ENCODE results near the gene UNC45A. TPM values are rescaled to one million over a fixed set of nuclear protein-coding genes. Genes with fewer than 3 reads are reported as not detected.

UNC45A gene
- total RNA-seq, 1 donor from 2014 or later, result 72.8 TPM

- H3K36me3 Mint-ChIP-seq (ENCODE audit: low read depth), result peaks cover 19% of the 10 kb centered on the region
- intact Hi-C loops (cut with micrococcal nuclease), result loop anchor here (1.0 to 5.0 kb wide), 2 partner anchors 33 to 344 kb away; no protein-coding TSS in a partner anchor
- H3K9me3 Mint-ChIP-seq, result no peaks in the 10 kb centered on the region
- peaks cover 42% of the 10 kb centered on the region for H3K4me1 Mint-ChIP-seq
- DNase-seq (no peak), ATAC-seq (ENCODE audit: low read depth) (no peak)
- ChIA-PET POLR2A (interaction anchor here (1.3 to 12.7 kb wide), 4 partner anchors 12 to 185 kb away, joined by 3 to 213 read pairs (median 14); partner anchors contain the start of genes BLM, FURIN, HDDC3 and UNC45A), CTCF (interaction anchor here (2.9 to 12.5 kb wide), 2 partner anchors 16 to 32 kb away, joined by 10 to 193 read pairs; partner anchors contain the start of genes HDDC3 and UNC45A)
- peak overlapping the region; percentile 87 for H3K4me3 Mint-ChIP-seq
- H3K27me3 Mint-ChIP-seq, result no peaks in the 10 kb centered on the region
- H3K27ac Mint-ChIP-seq, result peak overlapping the region; percentile 86
- TF ChIP-seq CTCF (IDR thresholded peaks at IDR 0.05), result no peak
Measured at GRCh38 chr15:90901175-90902039, 33.7 kb upstream of the UNC45A start.

DNA sequence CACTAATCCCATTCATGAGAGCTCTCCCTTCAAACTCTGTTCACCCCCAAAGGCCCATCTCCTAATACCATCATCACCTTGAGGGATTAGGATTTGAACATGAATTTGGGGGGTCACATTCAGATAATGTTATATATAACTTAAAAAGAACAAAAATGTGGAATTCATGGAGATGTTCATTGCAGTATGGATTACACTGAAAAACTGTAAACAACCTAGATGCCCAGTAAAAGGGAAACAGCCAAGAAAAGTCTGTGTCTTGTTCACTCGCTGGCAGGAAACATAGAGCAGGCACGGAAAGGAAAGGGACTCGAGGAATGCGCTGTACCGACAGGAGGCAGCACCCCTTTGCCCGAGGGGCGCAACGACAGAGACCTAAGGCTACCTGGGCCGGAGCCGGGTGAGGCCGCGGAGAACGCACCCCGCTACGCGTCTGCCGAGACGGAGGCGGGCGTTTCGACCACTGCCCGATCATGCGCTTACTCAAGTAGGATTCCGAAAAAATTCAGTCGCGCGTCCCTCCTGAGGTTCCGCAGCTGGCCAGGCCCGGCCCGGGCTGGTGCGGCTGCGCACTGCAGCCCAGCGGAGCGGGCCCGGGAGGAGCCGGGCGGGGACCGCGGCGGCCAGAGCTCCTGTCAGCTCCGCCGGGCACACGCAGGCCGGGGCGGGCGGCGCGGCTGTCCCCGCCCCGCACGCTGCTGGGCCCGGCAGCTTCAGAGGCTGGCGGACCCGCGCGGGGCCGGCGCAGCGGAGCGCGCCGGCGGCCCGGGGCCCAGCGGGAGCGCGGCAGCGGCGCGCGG lies 32.8 kb upstream of the UNC45A start:
- peak; percentile 75 for DNase-seq
- Mint-ChIP-seq H3K9me3 (no peaks in the 10 kb centered on the region), H3K27ac (peak overlapping the region; percentile 86), H3K4me3 (peak overlapping the region; percentile 87), H3K36me3 (ENCODE audit: low read depth) (peaks cover 26% of the 10 kb centered on the region), H3K4me1 (peaks cover 34% of the 10 kb centered on the region), H3K27me3 (no peaks in the 10 kb centered on the region)
- intact Hi-C loops (cut with micrococcal nuclease), result loop anchor here (1.0 to 5.0 kb wide), 2 partner anchors 32 to 345 kb away; no protein-coding TSS in a partner anchor
- no peak for TF ChIP-seq CTCF (IDR thresholded peaks at IDR 0.05)
- ATAC-seq (ENCODE audit: low read depth), result peak; percentile 71
- ChIA-PET POLR2A (interaction anchor here (1.0 to 12.7 kb wide), 11 partner anchors 12 to 668 kb away, joined by 3 to 213 read pairs (median 5); partner anchors contain the start of genes BLM, CIB1, FURIN and GDPGP1), CTCF (interaction anchor here (0.6 to 12.5 kb wide), 8 partner anchors 16 to 276 kb away, joined by 3 to 193 read pairs (median 4); partner anchors contain the start of genes HDDC3 and UNC45A)

DNA sequence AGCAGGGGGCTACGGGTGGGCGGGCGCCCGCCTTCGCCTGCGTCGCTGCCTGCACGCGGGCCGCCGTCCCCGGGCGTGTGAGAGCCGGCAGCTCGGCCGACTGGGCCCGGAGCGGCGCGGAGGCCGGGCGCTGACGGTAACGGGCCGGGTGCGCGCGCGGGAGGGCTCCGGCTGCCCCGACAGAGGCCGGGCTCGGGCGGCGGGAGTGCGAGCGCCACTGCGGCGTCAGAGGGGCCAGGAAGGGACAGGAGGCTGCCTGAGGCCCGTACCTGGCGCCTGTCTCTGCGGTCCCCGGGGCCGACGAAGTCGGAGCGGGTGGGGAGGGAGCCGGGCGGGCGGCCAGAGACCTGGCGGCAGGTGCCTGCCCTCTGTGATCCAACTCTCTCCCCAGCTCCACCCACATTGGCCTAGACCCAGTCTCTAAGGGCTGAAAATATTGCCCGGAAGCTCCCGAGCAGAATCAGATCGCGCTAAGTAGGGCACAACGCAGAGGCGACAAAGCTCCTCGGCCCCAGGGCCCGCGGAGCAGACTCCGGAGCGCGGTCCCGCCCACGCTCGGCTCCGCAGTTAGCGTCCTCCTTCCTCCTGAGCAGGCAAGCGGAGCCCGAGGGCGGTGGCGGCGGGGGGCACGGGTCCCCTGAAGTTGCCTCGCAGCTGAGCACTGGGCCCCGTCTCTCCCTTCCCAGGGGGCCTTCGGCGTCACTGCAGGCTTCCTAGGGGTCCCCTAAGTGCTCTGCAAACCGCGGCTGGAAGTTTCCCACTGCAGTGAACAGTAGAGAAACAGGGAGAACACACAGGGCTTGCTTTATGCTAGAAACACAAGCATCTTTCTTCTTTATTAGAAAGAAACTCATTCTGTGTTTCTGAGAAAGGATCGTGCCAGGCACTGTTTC lies 32.0 kb upstream of the UNC45A start, which contains the start of gene MAN2A2:
Gene MAN2A2 (plus strand): TSS at position 463 of the 893 bp plus-strand sequence. CDS start 906 bp downstream, outside the sequence.
- Mint-ChIP-seq H3K4me3 (peak within 1 kb of the TSS; percentile 87), H3K27me3 (no peaks in the 10 kb centered on the region), H3K27ac (peak within 1 kb of the TSS; percentile 86), H3K36me3 (ENCODE audit: low read depth) (peaks cover 34% of the 10 kb centered on the region), H3K4me1 (peaks cover 26% of the 10 kb centered on the region), H3K9me3 (no peaks in the 10 kb centered on the region)
- intact Hi-C loops (cut with micrococcal nuclease), result loop anchor here (1.0 to 5.0 kb wide), 3 partner anchors 12 to 346 kb away; no protein-coding TSS in a partner anchor
- no peak for TF ChIP-seq CTCF (IDR thresholded peaks at IDR 0.05)
- DNase-seq, result peak; percentile 64
- peak; percentile 64 for ATAC-seq (ENCODE audit: low read depth)
- CTCF ChIA-PET, result interaction anchor here (0.6 to 12.5 kb wide), 9 partner anchors 17 to 277 kb away, joined by 3 to 193 read pairs (median 4); partner anchors contain the start of genes HDDC3 and UNC45A
- POLR2A ChIA-PET, result interaction anchor here (0.5 to 12.7 kb wide), 21 partner anchors 11 to 669 kb away, joined by 3 to 213 read pairs (median 4); partner anchors contain the start of genes BLM, CIB1, FES and FURIN

Data from activated B cell treated with CpG ODN at 0.5 μM for 24 hours (primary cell).